KOPT-K1 (cell line): ENCODE results near the gene GPA33.
A peak's percentile ranks its signal among the peaks of the same experiment; 100 is the strongest.

Source experiments
- H3K27ac ChIP-seq: fragments of 200-600 bp; sonication (generic); 2 replicates; pipeline ENCODE4 v1.5.1; 2016; ENCODE audit warnings: antibody characterized with exemption, mild to moderate bottlenecking, low read depth, low read length; ENCODE audit not compliant: poor library complexity, severe bottlenecking
- H3K36me3 ChIP-seq: fragments of 200-600 bp; sonication (generic); 2 replicates; pipeline ENCODE4 v1.5.1; 2017; ENCODE audit warnings: antibody characterized with exemption, mild to moderate bottlenecking, low read length, moderate library complexity; ENCODE audit not compliant: insufficient read depth
- H3K9me3 ChIP-seq: fragments of 200-600 bp; sonication (generic); 2 replicates; pipeline ENCODE4 v1.5.1; 2017; ENCODE audit warnings: antibody characterized with exemption, low read length, mild to moderate bottlenecking; ENCODE audit not compliant: insufficient read depth, poor library complexity, severe bottlenecking

Gene GPA33

DNA sequence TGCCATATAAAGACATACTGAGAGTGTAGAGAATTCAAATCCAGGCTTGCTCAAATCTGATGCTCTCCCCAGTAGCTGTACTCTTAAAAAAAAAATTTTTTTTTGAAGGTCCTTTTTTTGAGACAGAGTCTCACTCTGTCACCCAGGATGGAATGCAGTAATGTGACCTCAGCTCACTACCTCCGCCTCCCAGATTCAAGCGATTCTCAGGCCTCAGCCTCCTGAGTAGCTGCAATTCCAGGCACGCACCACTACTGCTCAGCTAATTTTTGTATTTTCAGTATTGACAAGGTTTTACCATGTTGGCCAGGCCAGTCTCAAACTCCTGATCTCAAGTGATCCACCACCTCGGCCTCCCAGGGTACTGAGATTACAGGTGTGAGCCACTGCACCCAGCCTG lies 32.4 kb upstream of the GPA33 start:
- no peaks in the 10 kb centered on the region for H3K36me3 ChIP-seq
- no peaks in the 10 kb centered on the region for H3K9me3 ChIP-seq
- no peak overlapping the region for H3K27ac ChIP-seq

- H3K27ac ChIP-seq: no peak overlapping the region
- no peaks in the 10 kb centered on the region for H3K9me3 ChIP-seq
- no peaks in the 10 kb centered on the region for H3K36me3 ChIP-seq
Observed at GRCh38 chr1:167122121-167122480, 31.9 kb upstream of the GPA33 start.

GRCh38 chr1:167121375-167122120 lies 31.4 kb upstream of the GPA33 start:
- no peaks in the 10 kb centered on the region for H3K9me3 ChIP-seq
- no peak overlapping the region for H3K27ac ChIP-seq
- no peaks in the 10 kb centered on the region for H3K36me3 ChIP-seq

- Histone ChIP-seq H3K9me3 (no peaks in the 10 kb centered on the region), H3K27ac (no peak overlapping the region), H3K36me3 (no peaks in the 10 kb centered on the region)
Observed at GRCh38 chr1:167120899-167121298, 30.7 kb upstream of the GPA33 start.

- no peaks in the 10 kb centered on the region for H3K36me3 ChIP-seq
- H3K27ac ChIP-seq: no peak overlapping the region
- no peaks in the 10 kb centered on the region for H3K9me3 ChIP-seq
Observed at GRCh38 chr1:167119696-167120095, 29.5 kb upstream of the GPA33 start.

- Histone ChIP-seq H3K36me3 (no peaks in the 10 kb centered on the region), H3K9me3 (no peaks in the 10 kb centered on the region), H3K27ac (no peak overlapping the region)
Observed at GRCh38 chr1:167118188-167118587, 28.0 kb upstream of the GPA33 start.

- no peak overlapping the region for H3K27ac ChIP-seq
- no peaks in the 10 kb centered on the region for H3K36me3 ChIP-seq
- no peaks in the 10 kb centered on the region for H3K9me3 ChIP-seq
Observed at GRCh38 chr1:167117225-167117624, 27.0 kb upstream of the GPA33 start.

DNA sequence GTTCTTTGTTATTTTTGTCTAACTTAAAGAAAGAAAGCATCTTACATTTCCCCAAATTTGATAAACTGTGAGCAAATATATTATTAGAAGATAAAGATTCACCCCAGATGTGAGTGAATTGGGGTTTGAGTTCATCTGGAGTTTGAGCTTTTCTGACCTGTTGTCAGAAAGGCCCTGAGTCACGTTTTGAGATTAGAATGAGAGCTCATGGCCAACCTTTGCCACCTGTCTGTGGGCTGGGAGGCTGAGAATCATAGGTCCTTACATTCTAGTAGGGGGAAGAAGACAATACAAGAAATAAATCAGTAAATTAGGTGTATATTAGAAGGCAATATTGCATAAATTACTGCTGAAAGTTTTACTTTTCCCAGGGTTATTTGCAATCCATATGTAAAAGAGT lies 26.0 kb upstream of the GPA33 start:
- Histone ChIP-seq H3K27ac (no peak overlapping the region), H3K9me3 (no peaks in the 10 kb centered on the region), H3K36me3 (no peaks in the 10 kb centered on the region)

GRCh38 chr1:167115655-167116054 lies 25.5 kb upstream of the GPA33 start:
- Histone ChIP-seq H3K9me3 (no peaks in the 10 kb centered on the region), H3K36me3 (no peaks in the 10 kb centered on the region)

GRCh38 chr1:167114725-167115124 lies 24.5 kb upstream of the GPA33 start:
- H3K27ac ChIP-seq: no peak overlapping the region
- H3K36me3 ChIP-seq: no peaks in the 10 kb centered on the region
- no peaks in the 10 kb centered on the region for H3K9me3 ChIP-seq

More at GRCh38 chr1:167115655-167116054, 25.5 kb upstream of the GPA33 start:
- H3K27ac ChIP-seq: no peak overlapping the region

- H3K27ac ChIP-seq: peak overlapping the region; percentile 17
- H3K9me3 ChIP-seq: no peaks in the 10 kb centered on the region
- H3K36me3 ChIP-seq: no peaks in the 10 kb centered on the region
Observed at GRCh38 chr1:167111868-167112709, 21.9 kb upstream of the GPA33 start.

DNA sequence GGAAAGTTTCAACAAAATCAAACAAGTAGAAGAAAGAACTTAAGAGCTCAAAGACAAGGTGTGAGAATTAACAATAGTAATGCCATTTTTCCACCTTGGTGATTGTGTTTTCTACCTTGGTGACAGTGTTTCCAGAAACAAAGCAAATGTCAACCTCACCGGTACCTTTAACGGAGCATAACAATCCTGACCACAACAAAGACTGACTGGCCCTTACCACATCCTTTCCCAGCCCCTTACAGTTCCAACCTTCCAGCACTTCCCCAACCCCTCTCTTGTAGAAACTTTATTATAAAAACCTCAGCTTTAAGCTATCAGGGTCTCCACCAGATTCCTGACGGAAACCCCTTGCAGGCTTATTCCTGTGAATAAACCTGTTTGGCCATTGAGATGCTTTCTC lies 20.4 kb upstream of the GPA33 start:
- Histone ChIP-seq H3K36me3 (no peaks in the 10 kb centered on the region), H3K9me3 (no peaks in the 10 kb centered on the region), H3K27ac (peak overlapping the region; percentile 79)

GRCh38 chr1:167109125-167109524 lies 18.9 kb upstream of the GPA33 start:
- no peaks in the 10 kb centered on the region for H3K36me3 ChIP-seq
- peak overlapping the region; percentile 79 for H3K27ac ChIP-seq

DNA sequence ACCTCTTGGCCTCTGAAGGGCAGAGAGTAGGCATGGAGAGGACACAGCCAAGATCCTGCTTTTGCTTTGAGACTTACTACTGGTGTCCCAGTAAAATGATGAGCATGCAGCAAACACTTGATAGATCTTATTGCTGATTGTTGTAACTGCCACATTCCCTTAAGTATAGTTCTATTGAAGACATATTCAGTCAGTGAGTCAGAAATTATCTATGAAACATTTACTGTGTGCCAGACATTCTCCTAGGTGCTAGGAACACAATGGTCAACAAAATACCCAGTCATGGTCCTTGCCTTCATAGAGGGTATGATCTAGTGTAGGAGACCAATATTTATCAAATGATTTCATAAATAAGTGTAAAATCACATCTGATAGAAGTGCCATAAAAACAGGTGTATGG lies 17.3 kb upstream of the GPA33 start:
- H3K36me3 ChIP-seq: no peaks in the 10 kb centered on the region
- no peaks in the 10 kb centered on the region for H3K9me3 ChIP-seq
- no peak overlapping the region for H3K27ac ChIP-seq

More at GRCh38 chr1:167109125-167109524, 18.9 kb upstream of the GPA33 start:
- H3K9me3 ChIP-seq: no peaks in the 10 kb centered on the region

- H3K36me3 ChIP-seq: no peaks in the 10 kb centered on the region
- H3K9me3 ChIP-seq: no peaks in the 10 kb centered on the region
- peak overlapping the region; percentile 32 for H3K27ac ChIP-seq
Observed at GRCh38 chr1:167106119-167106461, 15.9 kb upstream of the GPA33 start.
